ENCODE data around the gene POLR2M.

- TF ChIP-seq CTCF (IDR thresholded peaks at IDR 0.05; ENCODE audit: low read length), result no peak
- TF ChIP-seq EZH2 (IDR thresholded peaks at IDR 0.05; ENCODE audit: borderline replicate concordance, low read length), result no peak
Measured at GRCh38 chr15:57692709-57693108, 13.8 kb upstream of the POLR2M start.
